Muscle of arm (tissue), 12 donors: ENCODE measurements around the gene ASGR1. TPM values are rescaled to one million over a fixed set of nuclear protein-coding genes. Genes with fewer than 3 reads are reported as not detected.

ENCODE experiments used
- DNase-seq: peaks from one replicate; pipeline ENCODE4 v3.0.0-alpha.2; 2013
- polyA plus RNA-seq, 12 donors: library from polyadenylated mRNA; unstranded; fragments of 120-200 nt; gene quantifications; one replicate each; pipeline ENCODE4 v1.2.1, GENCODE V29; 2013; ENCODE audit not compliant: insufficient read length in 12 of 12

ASGR1 gene
- polyA plus RNA-seq, 12 donors = 1.4 to 10.0 (median 2.2) TPM; not detected in 2

DNA sequence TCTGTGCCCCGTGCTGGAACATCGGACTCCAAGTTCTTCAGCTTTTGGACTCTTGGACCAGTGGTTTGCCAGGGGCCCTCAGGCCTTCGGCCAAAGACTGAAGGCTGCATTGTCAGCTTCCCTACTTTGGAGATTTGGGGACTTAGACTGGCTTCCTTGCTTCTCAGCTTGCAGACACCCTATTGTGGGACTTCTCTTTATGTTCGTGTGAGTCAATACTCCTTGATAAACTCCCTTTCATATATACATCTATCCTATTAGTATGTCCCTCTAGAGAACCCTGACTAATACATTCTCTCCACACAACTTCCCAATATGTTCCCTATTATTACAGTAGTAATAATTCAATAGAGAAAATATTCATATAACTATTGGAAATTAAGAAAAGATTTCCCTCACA lies 55.3 kb downstream of the ASGR1 start:
- no peak for DNase-seq

Other genes starting within 250 kb of the ASGR1 start
- gene ALOX12, start 183.3 kb downstream of the ASGR1 start, polyA plus RNA-seq = 1 to 10 TPM in 6 of 12 donors, under 1 TPM in 4, not detected in 2; 0.62 to 4.0 (median 1.3) TPM
- 100 to 1,000 TPM in 10 of 12 donors, 10 to 100 TPM in 1, not detected in 1; 89.8 to 231 (median 118) TPM for gene RNASEK, start 166.7 kb downstream of the ASGR1 start, polyA plus RNA-seq
- gene BCL6B, start 156.3 kb downstream of the ASGR1 start, polyA plus RNA-seq = 10 to 100 TPM in 11 of 12 donors, not detected in 1; 16.2 to 24.7 (median 18.8) TPM
- gene SLC16A13, start 143.4 kb downstream of the ASGR1 start, polyA plus RNA-seq = 1 to 10 TPM in 9 of 12 donors, under 1 TPM in 1, not detected in 2; 0.86 to 2.9 (median 1.2) TPM
- gene SLC16A11, start 135.3 kb downstream of the ASGR1 start, polyA plus RNA-seq = 1 to 10 TPM in 1 of 12 donors, under 1 TPM in 6, not detected in 5; 0.09 to 1.6 (median 0.16) TPM
- 1 to 10 TPM in 10 of 12 donors, not detected in 2; 1.1 to 4.4 (median 1.5) TPM for gene CLEC10A, start 99.1 kb downstream of the ASGR1 start, polyA plus RNA-seq
- 1 to 10 TPM in 2 of 12 donors, under 1 TPM in 8, not detected in 2; 0.12 to 1.9 (median 0.33) TPM for gene ASGR2, start 64.5 kb downstream of the ASGR1 start, polyA plus RNA-seq
- gene DLG4, start 40.5 kb upstream of the ASGR1 start, polyA plus RNA-seq = 10 to 100 TPM in 11 of 12 donors, not detected in 1; 14.8 to 47.6 (median 19.5) TPM
- gene ACADVL, start 40.6 kb upstream of the ASGR1 start, polyA plus RNA-seq = 100 to 1,000 TPM in 11 of 12 donors, not detected in 1; 217 to 359 (median 236) TPM
- gene DVL2, start 55.1 kb upstream of the ASGR1 start, polyA plus RNA-seq = 10 to 100 TPM in 11 of 12 donors, not detected in 1; 26.7 to 49.0 (median 33.7) TPM
- 10 to 100 TPM in 11 of 12 donors, not detected in 1; 22.6 to 56.9 (median 33.3) TPM for gene PHF23, start 60.1 kb upstream of the ASGR1 start, polyA plus RNA-seq
- 100 to 1,000 TPM in 11 of 12 donors, not detected in 1; 201 to 913 (median 299) TPM for gene GABARAP, start 63.1 kb upstream of the ASGR1 start, polyA plus RNA-seq
- 100 to 1,000 TPM in 11 of 12 donors, not detected in 1; 152 to 205 (median 181) TPM for gene CTDNEP1, start 72.4 kb upstream of the ASGR1 start, polyA plus RNA-seq
- gene ELP5, start 72.8 kb upstream of the ASGR1 start, polyA plus RNA-seq = 10 to 100 TPM in 11 of 12 donors, not detected in 1; 32.1 to 70.1 (median 38.0) TPM
- 10 to 100 TPM in 1 of 12 donors, 1 to 10 TPM in 7, under 1 TPM in 3, not detected in 1; 0.32 to 39.4 (median 1.1) TPM for gene CLDN7, start 83.1 kb upstream of the ASGR1 start, polyA plus RNA-seq
- 10 to 100 TPM in 10 of 12 donors, 1 to 10 TPM in 1, not detected in 1; 6.9 to 49.0 (median 19.5) TPM for gene SLC2A4, start 102.3 kb upstream of the ASGR1 start, polyA plus RNA-seq
- gene YBX2, start 115.3 kb upstream of the ASGR1 start, polyA plus RNA-seq = 1 to 10 TPM in 9 of 12 donors, under 1 TPM in 2, not detected in 1; 0.41 to 6.7 (median 2.3) TPM
- gene EIF5A, start 128.3 kb upstream of the ASGR1 start, polyA plus RNA-seq = 100 to 1,000 TPM; 199 to 437 (median 272) TPM
- gene GPS2, start 136.0 kb upstream of the ASGR1 start, polyA plus RNA-seq = 100 to 1,000 TPM in 1 of 12 donors, 10 to 100 TPM in 10, not detected in 1; 56.0 to 125 (median 60.5) TPM
- gene NEURL4, start 150.0 kb upstream of the ASGR1 start, polyA plus RNA-seq = 10 to 100 TPM in 11 of 12 donors, not detected in 1; 12.7 to 24.9 (median 17.4) TPM
- 10 to 100 TPM in 3 of 12 donors, 1 to 10 TPM in 8, not detected in 1; 2.8 to 17.4 (median 8.1) TPM for gene ACAP1, start 157.2 kb upstream of the ASGR1 start, polyA plus RNA-seq
- gene KCTD11, start 172.8 kb upstream of the ASGR1 start, polyA plus RNA-seq = 1 to 10 TPM in 11 of 12 donors, not detected in 1; 5.0 to 9.0 (median 6.6) TPM
- gene TMEM95, start 175.8 kb upstream of the ASGR1 start, polyA plus RNA-seq = not detected
- 1 to 10 TPM in 2 of 12 donors, under 1 TPM in 8, not detected in 2; 0.15 to 3.8 (median 0.47) TPM for gene TNK1, start 201.7 kb upstream of the ASGR1 start, polyA plus RNA-seq
- 10 to 100 TPM in 11 of 12 donors, not detected in 1; 19.8 to 52.1 (median 23.2) TPM for gene PLSCR3, start 215.2 kb upstream of the ASGR1 start, polyA plus RNA-seq
- gene TMEM256, start 224.7 kb upstream of the ASGR1 start, polyA plus RNA-seq = 10 to 100 TPM in 11 of 12 donors, not detected in 1; 45.1 to 67.7 (median 49.8) TPM
- 10 to 100 TPM in 11 of 12 donors, not detected in 1; 17.0 to 37.6 (median 24.5) TPM for gene NLGN2, start 228.5 kb upstream of the ASGR1 start, polyA plus RNA-seq
- gene SPEM1, start 241.0 kb upstream of the ASGR1 start, polyA plus RNA-seq = not detected
- not detected for gene SPEM2, start 246.2 kb upstream of the ASGR1 start, polyA plus RNA-seq
- gene SPEM3, start 249.5 kb upstream of the ASGR1 start, polyA plus RNA-seq = not detected